ENCODE measurements around the gene MSMO1. TPM values are rescaled to one million over a fixed set of nuclear protein-coding genes. Genes with fewer than 3 reads are reported as not detected.

The MSMO1 gene
- total and polyA plus RNA-seq, 11 donors, result 6.0 to 28.4 (median 13.2) TPM

DNA sequence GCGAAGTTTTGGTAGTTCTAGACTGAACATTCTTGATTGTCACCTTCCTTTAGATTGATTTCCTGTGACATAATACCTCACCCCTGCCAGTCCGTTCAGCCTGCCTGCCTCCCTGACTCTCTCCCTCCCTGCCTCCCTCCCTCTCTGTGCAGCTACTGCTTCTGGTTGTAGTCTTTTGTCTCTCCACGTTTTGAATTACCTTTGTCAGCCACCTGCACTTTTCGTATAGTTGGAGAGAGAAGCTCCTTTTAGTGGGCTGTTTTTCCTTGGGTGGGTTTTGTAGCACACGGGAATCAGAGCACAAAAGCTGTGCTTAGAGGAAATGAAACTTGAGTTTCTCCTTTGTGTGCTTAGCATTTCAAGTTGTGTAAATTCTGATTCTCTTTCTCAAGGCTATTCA lies 32.6 kb upstream of the MSMO1 start:
- H3K4me1 ChIP-seq, result peaks cover 0 to 30% (median 0%) of the 10 kb centered on the region in 12 donors
- no peak for ATAC-seq
- H3K27me3 ChIP-seq, result no peaks in the 10 kb centered on the region
- peak overlapping the region in 1 of 12 donors; percentile 18 for H3K4me3 ChIP-seq
- peak overlapping the region in 1 of 12 donors; percentile 34 for H3K27ac ChIP-seq
- 58 to 65% (median 60%) methylated on average over 5 of the region's 5 CpGs for WGBS, 4 donors
- no peaks in the 10 kb centered on the region for H3K9me3 ChIP-seq
- intact Hi-C loops (cut with DNase I), result no loop called here
- H3K36me3 ChIP-seq, result peaks cover 0 to 22% (median 11%) of the 10 kb centered on the region in 9 donors
- no peak for DNase-seq
- TF ChIP-seq, protein P1, sequence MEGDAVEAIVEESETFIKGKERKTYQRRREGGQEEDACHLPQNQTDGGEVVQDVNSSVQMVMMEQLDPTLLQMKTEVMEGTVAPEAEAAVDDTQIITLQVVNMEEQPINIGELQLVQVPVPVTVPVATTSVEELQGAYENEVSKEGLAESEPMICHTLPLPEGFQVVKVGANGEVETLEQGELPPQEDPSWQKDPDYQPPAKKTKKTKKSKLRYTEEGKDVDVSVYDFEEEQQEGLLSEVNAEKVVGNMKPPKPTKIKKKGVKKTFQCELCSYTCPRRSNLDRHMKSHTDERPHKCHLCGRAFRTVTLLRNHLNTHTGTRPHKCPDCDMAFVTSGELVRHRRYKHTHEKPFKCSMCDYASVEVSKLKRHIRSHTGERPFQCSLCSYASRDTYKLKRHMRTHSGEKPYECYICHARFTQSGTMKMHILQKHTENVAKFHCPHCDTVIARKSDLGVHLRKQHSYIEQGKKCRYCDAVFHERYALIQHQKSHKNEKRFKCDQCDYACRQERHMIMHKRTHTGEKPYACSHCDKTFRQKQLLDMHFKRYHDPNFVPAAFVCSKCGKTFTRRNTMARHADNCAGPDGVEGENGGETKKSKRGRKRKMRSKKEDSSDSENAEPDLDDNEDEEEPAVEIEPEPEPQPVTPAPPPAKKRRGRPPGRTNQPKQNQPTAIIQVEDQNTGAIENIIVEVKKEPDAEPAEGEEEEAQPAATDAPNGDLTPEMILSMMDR (IDR thresholded peaks at IDR 0.05), result no peak
- TF ChIP-seq POLR2A (IDR thresholded peaks at IDR 0.05), result no peak

DNA sequence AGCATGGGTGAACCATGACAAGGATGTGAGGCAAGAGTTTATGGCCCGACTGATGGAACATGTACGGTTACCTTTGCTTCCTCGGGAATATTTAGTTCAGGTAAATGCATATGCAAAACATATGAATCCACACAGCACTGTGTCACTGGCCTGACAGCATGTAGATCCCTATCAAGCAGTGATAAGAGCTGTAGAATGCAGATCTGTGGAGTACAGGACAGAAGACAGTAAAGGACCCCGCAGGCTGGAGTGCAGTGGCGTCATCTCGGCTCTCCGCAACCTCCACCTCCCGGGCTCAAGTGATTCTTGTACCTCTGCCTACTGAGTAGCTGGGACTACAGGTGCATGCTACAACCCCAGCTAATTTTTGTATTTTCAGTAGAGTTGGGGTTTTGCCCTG lies 29.8 kb upstream of the MSMO1 start:
- 97 to 99% (median 98%) methylated on average over 8 of the region's 8 CpGs for WGBS, 4 donors
- no peak overlapping the region for H3K4me3 ChIP-seq

DNA sequence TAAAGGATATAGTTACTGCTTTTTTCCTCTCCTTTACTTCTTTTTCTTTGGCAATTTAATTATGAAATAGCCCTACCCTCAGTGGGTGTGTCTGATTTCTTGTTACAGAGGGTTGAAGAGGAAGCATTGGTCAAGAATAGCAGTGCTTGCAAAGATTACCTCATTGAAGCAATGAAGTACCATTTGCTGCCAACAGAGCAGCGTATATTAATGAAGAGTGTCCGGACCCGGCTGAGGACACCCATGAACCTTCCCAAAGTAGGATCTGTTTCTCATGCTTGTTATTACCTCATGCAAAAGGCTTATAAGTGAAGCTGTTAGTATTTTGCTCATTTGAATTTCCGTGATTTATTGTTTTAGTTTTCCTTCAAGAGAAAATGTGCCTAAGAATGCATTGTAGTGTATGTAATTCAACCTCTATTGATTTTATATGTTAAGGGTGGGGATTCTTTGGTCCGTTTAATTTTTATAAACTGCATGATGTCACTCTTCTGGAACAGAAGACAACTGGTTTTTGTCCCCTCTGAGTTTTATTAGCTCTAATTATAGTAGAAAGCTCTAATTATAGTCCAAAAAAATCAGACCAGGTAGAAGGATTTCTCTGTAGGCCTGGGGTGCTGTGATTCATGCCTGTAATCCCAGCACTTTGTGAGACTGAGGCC lies 27.9 kb upstream of the MSMO1 start:
- H3K4me3 ChIP-seq, result no peak overlapping the region
- TF ChIP-seq POLR2A (IDR thresholded peaks at IDR 0.05), result no peak
- TF ChIP-seq, protein P1 (IDR thresholded peaks at IDR 0.05), result no peak
- peak overlapping the region in 1 of 12 donors; percentile 29 for H3K27ac ChIP-seq
- peak in 3 of 4 donors; percentile 52 to 78 (median 62) for ATAC-seq
- WGBS, 4 donors, result 82 to 95% (median 85%) methylated on average over 5 of the region's 5 CpGs
- no peak for DNase-seq
- intact Hi-C loops (cut with DNase I), result no loop called here
- H3K9me3 ChIP-seq, result no peaks in the 10 kb centered on the region
- peaks cover 0 to 28% (median 13%) of the 10 kb centered on the region in 9 donors for H3K36me3 ChIP-seq
- H3K27me3 ChIP-seq, result no peaks in the 10 kb centered on the region
- peaks cover 0 to 42% (median 0%) of the 10 kb centered on the region in 12 donors for H3K4me1 ChIP-seq

More for the DNA sequence above, 29.8 kb upstream of the MSMO1 start:
- no peak for TF ChIP-seq POLR2A (IDR thresholded peaks at IDR 0.05)
- TF ChIP-seq, protein P1 (IDR thresholded peaks at IDR 0.05), result no peak
- intact Hi-C loops (cut with DNase I), result no loop called here
- no peak overlapping the region for H3K27ac ChIP-seq
- peaks cover 0 to 28% (median 13%) of the 10 kb centered on the region in 9 donors for H3K36me3 ChIP-seq
- ATAC-seq (no peak), DNase-seq (no peak)
- H3K9me3 ChIP-seq, result no peaks in the 10 kb centered on the region
- peaks cover 0 to 51% (median 0%) of the 10 kb centered on the region in 12 donors for H3K4me1 ChIP-seq
- no peaks in the 10 kb centered on the region for H3K27me3 ChIP-seq

DNA sequence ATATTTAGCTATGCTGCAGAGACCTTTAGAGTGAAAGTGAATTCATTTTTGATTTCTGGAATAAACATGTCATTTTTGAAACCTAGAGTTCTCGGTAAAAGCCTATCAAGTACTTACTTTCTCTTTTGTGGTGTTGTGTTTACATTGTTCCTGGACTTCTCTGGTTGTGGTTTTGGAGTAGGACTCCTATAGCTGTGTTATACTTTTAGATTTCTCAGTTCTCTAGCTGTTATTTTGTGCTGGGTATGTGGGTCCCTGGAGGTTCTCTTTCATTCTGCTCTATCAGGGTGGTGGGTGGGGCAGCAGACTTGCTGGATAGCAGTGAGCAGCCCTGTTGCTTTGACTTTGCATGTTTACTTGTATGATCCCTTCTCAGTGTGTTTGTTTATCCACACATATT lies 25.6 kb upstream of the MSMO1 start:
- ATAC-seq, result peak in 1 of 4 donors; percentile 18
- TF ChIP-seq POLR2A (IDR thresholded peaks at IDR 0.05), result no peak
- TF ChIP-seq, protein P1 (IDR thresholded peaks at IDR 0.05), result no peak
- 43 to 48% (median 44%) methylated on average over 1 of the region's 1 CpG for WGBS, 4 donors
- Histone ChIP-seq H3K27ac (peak overlapping the region in 2 of 12 donors; percentile 5 to 40), H3K9me3 (no peaks in the 10 kb centered on the region), H3K4me1 (peaks cover 0 to 33% (median 0%) of the 10 kb centered on the region in 12 donors), H3K27me3 (no peaks in the 10 kb centered on the region), H3K4me3 (peak overlapping the region in 7 of 12 donors; percentile 13 to 47 (median 33)), H3K36me3 (peaks cover 0 to 36% (median 12%) of the 10 kb centered on the region in 9 donors)
- DNase-seq, result no peak
- intact Hi-C loops (cut with DNase I), result no loop called here

Data from heart left ventricle (tissue), 16 donors.